HG03378 (cell line): Measurements from ENCODE around the gene PANK4.

Experiments used
- ATAC-seq: cut with Tn5 transposase; IDR thresholded peaks from one replicate; pipeline ENCODE4 v1.9.1; 2021; ENCODE audit warnings: mild to moderate bottlenecking, moderate library complexity; ENCODE audit not compliant: unreplicated experiment

Gene PANK4

DNA sequence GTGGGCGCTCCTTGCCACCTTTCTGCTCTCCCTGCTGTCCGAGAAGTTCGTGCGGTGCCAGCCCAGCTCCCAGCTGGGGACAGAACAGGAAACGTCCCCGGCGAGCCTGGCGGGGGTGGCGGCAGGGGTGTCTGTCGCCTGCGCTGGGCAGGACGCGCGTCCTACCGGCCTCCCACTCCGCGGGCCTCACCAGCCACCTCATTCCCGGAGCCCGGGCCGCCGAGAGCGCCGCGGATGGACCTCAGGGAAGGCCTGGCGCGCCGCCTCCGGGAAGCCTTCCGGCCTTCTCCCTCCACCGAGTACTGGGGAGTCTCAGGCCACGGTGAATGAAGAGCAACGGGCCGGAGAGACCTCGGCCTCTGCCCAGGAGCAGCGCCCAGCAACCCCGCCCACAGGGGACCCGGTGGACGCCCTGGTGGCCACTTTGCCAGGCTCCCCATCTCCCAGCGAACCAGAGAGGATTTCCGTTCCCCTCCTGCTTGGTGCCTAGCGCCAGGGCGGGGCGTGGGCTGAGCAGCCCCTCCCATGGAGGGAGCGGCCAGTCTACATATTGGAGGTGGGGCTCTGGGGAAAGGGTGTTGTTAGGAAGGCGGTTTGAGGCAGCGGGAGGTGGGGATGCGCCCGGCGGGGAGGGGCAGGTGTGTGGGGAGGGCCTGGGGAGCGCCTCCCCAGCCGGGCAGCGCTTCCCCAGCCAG lies 20.3 kb upstream of the PANK4 start:
- ATAC-seq = no peak

DNA sequence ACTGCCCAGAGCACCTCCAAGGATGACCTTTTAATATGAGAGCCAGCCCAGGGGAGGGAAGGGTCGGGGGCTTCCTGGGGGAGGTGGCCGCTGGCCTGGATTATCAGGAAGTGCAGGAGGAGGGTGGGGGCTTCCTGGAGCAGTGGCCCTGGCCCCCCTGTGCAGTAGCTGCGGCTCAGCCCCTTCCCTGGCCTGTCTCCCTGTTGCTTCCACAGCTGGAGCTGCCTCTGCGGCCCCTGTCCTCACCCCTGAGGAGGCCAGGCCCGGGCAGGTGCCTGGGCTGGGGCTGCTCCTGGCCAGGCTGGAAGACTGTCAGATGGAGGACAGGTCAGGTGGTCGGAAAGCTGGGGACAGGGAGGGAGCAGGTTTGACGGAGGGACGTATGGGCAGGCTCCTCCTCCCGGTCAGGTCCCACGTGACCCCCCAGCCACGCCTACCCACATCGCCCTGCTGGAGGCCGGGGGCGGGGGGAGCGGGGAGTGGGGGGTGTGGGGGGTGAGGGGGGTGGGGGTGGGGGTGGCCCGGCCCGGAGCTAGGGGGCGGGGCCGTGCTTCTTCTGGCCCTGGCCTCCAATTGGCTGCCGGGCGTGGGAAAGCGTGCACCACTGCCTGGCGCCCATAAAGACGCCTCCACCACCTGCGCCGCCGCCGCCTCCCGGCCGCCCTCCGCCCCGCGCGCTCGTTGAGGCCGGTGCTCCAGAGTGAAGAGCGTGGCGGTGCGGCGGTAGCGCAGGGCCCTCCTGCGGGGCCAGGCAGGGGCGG lies 19.5 kb upstream of the PANK4 start:
- ATAC-seq = no peak

DNA sequence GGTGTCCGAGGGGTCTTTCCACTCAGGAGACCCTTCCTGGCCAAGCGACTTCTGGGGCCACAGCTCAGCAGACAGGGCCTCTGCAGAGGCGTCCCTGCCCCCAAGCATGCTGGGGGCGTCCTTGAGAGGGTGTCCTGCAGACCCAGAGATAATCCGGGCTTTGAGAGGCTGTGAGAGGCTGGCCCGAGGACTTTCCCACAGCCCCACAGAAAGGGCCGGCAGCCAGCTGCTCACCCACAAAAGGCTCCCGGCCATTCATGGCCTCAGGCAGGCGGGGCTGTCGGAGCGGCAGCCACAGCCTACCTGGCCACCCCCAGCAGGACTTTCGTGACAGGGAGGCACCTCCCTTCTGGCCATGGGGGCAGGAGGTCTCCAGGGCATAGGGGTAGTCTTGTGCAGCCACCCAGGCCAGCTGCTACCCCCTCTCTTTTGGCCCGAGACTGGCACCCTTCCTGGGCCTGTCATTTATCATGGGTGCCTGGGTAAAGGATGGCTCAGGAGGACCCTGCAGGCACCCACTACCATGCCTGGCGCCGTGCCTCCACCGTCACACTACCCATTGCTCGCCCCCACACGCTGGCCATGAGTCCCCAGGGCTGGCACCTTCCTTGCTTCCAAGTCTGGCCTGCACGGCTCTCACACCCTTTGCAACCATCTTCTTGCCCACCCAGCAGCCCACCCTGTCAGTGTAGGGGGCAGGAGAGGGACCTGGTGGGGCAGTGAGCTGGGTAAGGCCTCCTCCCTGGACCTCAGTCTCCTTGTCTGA lies 18.7 kb upstream of the PANK4 start:
- ATAC-seq = no peak

DNA sequence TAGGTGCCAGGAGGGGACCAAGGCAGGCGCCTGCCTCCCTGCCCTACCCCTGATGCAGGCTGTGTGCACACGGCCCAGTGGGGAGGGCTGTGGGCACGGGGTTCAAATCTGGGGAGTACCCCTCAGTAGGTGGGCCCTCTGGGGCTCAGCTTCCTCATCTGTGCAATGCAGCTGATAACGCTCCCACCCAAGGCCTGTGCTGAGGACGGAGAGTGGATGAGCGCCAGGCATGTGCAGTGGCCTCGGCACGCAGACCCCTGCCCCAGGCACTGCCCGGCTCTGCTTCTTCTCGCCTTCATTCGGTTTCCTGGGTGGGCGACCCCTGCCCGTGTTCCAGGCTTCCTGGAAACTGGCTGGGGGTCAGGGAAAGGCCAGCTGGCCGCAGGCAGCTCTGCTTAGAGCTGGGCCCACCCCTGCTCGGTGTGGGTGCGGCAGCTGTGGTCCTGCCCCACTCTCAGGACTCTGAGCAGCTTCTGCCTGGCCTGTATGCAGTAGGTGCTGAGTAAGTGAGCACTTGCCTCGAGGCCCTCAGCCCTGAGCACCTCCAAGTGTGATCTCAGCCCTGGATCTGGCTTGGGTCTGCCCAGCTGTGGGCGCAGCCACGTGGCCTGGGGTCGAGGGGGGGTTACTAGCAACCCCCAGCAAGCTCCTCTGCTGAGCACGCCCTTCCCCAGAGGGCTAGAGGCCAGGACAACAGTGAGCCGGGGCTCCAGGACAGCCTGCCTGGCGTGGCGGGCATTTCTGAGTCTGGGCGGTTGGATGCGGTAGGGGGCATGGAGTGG lies 17.9 kb upstream of the PANK4 start:
- ATAC-seq = no peak

DNA sequence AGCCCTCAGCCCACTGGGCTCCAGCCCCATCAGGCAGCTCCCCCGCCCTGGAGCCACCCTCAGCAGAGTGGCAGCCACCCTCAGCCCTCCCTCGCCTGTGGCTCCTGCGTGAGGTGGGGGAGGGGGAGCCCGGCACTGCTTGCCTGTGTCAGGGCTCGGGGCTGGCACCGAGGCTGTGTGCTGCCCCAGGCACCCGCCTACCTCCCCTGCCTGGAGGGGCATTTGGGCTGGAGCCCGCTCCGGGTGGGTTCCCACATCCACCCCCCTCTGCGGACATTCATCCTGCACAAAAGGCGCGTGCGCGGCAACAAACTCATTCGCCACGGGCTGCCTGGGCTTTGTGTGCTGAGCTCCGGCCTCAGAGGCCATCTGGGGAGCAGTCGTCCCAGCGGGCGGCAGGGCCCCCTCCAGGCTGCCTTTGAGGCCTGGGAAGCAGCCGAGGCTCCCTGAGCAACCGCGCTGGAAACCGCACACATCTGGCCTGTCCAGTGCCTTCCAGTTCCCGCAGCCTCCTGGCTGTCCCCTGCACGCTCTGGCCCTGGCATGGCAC lies 17.2 kb upstream of the PANK4 start:
- no peak for ATAC-seq

DNA sequence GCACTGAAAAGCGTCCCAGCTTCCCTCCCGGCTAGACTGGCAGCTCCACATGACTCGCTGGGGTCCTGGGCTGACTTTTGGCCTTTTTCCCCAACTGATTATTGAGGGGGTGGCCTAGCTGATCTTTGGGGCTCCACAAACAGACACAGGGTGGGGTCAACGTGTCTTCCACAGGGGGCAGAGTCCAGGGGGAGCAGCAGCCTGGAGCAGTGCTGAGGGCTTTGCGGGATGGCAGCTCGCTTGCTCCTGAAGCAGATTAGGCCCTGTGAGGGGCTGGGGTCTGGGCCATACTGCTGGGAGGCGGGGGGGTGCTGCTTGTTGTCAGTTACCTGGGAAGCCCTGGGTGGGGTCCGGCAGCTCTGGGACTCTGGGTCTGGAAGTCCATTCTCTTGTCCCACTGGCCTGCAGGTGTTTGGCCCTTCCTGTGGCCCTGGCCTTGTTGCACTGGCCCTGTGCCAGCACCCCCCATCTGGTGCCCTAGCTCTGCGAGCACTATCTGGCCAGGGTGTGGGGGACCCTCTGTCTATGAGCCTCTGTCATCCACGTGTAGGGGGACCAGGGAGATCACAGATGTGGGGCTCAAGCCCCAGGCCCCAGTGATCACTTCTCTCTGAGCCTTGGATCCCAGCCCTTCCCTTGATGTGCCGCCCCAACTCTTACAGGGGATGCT lies 16.0 kb upstream of the PANK4 start:
- no peak for ATAC-seq

DNA sequence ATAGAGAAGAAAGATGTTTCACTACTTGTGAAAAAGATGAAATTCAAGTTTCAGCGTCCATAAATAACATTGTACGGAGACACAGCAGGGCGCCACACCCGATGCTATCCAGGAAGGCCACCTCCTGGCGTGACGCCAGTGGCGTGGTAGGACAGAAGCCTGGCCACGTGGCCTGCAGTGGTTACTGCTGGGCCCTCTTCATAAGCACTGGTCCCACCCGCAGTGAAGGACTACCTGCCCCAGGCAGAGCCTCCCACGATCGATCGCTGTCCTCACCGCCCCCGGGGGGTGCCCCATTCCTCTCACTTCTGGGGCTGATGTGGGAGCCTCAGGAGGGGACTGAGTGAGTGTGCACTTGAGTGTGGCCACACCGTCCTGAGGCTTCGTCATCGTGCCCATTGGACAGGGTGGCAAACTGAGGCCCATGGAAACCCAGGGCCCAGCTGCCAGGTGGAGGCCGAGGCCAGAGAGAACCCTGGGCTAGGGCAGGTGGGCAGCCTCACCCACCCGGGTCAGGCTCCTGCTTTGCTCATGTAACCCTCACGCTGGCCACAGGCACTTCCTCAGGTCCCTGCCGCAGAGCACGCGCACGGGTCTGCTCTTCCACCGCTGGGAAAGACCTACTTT lies 15.3 kb upstream of the PANK4 start:
- no peak for ATAC-seq

DNA sequence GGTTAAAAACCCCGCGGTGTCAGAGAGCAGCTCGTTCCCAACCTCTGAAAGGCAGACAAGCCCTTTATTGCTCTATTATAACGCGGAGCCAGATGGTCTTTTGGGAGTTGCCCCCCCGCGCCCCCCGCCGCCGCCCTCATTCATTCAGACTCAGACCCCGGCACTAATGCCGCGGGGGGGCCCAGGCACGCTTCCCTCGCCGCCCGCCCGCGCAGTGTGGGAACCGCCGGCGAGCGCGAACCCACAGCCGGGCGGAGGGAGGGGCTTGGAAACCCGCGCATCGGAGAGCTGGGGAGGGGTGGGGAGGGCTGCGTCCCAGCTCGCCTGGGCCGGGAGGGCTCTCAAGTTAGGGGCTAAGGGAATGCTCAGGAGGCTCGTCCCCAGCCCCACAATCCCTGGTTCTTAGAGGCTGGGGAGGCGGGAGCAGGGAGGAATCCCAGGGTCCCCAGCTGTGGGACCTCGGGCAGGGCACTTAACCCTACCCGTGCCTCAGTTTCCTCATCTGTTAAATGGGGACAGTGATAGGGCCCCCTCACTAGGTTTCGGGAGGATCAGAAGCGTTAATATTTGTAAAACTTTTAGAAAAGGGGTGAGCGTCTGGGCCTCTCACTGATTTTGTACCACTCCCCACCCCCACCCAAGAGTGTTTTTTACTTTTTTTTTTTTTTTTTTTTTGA lies 14.6 kb upstream of the PANK4 start:
- no peak for ATAC-seq

DNA sequence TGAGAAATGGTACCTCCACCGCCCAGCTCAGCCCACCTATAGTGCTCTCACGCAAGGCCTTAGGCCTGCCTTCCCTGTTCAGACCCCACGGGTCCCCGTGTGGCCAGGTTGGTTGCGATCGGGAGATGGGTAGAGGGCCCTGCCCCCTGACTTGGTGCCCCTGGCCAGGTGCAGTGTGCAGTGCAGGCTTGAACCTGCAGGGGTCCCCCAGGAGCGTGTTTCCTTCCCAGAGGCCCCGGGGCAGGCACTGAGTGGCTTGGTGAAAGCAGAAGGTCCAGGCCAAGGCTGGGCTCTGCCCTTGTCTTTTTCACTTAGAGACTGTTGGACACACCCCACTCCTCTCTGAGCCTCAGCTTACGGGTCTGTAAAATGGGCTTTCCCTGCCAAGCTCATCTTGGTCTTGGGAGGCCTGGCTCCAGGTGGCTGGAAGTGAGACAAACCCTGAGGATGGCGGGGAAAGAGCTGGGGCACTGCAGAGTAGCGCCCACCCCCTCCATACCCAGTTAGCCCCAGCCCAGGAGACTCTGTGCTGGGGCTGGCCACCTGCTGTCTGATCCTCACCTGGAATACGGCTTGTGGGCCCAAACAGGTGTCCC lies 13.0 kb upstream of the PANK4 start:
- no peak for ATAC-seq

DNA sequence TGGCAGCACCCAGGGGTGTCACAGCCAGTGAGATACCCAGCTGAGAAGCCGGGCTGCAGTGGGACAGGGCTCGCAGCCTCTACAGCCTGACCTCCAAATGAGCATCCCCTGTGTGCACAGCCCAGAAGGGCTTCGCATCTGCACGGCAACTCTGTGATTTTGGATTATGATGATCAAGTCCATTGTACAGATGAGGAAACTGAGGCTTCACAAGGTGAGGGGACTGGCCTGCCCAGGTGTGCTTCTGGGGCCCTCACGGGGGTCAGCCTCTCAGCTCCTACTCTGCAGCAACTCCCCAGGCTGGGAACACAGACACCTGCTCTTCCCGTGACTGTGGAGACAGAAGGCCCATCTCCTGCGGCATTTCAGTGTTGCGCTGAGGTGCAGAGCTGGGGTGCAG lies 12.5 kb upstream of the PANK4 start:
- no peak for ATAC-seq

DNA sequence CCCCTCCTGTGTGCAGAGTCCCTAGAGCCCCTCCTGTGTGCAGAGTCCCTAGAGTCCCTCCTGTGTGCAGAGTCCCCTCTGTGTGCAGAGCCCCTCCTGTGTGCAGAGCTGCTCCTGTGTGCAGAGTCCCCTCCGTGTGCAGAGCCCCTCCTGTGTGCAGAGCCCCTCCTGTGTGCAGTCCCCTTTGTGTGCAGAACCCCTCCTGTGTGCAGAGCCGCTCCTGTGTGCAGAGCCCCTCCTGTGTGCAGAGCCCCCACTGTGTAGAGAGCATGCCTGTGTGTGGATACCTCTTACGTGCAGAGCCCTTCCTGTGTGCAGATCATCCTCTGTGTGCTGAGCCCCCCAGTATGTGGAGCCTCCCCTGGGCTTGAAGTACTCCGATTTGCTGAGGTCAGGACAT lies 12.0 kb upstream of the PANK4 start:
- no peak for ATAC-seq

DNA sequence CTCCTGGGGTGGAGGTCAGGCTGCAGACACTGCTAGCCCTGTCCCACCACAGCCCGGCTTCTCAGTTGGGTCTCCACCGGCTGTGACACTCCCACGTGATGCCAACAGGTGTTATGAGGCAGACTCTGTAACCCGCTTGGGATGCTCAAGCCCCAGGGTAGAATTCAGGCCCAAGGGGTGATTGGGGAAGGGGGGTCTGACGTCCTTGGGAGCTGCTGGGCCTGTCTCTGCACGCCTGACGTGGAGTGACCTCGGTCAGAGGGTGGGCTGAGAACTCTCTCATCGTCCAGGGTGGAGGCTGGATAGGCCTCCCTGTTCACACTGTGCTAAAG lies 11.4 kb upstream of the PANK4 start:
- no peak for ATAC-seq

DNA sequence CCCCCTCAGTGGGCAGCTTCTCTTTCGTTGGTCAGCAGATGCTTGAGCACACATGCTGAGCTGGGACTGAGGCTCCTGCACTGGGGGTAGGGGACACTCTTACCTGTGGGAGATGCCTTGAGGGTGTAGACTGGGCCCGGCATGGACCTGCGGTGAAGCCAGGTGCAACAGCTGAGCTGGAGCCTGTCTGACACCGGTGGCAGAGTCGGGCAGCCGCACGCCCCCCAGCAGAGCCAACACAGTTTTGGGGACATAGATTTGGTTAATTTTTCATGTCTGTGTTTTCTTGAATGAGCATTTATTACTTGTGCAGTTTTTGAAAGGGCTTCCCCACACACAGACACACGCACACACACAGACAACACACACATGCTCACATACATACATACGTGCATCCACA lies 9.6 kb upstream of the PANK4 start:
- ATAC-seq = no peak

DNA sequence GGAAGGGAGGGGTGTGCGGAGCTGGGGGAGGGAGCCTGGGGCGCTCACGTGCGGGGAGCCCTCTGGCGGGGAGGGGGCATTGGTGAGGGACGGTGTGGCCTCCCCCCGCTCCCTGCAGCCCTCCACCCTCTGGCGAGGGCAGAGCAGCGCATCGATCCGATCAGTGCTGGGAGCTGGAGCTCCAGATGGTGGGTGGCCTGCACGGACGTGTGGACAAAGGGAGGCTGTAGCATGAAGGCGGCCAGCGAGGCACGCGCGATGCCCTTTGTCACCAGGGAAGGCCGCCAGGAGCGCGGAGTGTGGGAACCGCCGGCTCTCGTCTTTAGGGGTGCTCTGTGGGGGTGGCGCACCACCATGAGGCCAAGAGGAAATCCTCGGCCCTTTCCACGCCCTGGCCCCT lies 9.1 kb upstream of the PANK4 start:
- ATAC-seq = no peak

DNA sequence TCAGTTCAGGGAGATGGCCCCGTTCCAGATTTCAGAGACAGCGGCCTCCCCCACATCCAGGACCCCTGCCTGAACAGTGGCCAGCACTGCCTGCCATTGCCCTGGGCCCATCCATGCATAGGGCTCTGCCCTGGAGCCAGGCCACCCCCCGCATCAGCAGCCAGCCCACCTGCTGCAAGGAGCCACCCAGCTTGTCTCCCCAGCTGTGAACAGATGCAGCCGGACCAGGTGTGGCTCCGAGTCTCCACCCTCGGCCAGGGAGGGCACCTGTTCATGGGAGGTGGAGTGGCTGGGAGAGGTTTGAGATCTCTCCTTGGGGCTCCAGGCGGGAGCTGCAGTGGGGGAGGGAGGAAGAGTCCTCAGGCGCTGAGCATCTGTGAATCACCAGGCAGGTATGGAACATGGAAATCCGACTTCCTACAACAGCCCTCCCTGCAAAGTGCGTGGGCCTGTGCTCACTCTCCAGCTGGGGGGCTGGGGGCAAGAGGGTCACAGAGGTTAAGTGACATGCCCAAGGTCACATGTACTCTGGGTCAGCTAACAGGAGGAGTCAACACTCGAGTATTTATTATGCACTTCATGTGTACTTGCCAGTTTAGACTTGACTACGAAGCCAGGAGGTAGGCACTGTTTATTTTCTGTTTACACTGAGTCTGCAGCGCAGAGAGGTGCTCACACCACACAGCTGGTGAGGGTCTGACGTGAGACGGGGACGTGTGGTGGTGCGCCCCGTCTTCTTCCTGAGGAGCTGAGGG lies 8.5 kb upstream of the PANK4 start:
- ATAC-seq = no peak

DNA sequence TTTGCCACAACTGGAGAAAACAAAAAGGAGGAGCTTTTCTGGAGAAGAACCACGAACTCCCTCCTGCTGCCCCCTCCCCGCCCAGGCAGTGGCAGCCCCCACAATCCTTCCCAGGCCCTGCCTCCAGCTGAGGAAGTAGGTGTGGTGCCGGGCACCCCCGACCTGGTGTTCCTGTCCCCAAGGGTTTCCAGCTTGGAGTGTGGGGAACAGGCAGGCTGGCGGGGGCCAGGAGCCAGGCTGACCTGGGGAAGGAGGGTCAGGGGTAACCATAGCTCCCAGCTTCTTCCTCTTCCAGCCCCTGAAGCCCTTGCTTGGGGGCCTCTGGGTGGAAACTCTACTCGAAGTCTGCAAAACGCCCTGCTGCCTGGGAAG lies 7.9 kb upstream of the PANK4 start:
- ATAC-seq = no peak

DNA sequence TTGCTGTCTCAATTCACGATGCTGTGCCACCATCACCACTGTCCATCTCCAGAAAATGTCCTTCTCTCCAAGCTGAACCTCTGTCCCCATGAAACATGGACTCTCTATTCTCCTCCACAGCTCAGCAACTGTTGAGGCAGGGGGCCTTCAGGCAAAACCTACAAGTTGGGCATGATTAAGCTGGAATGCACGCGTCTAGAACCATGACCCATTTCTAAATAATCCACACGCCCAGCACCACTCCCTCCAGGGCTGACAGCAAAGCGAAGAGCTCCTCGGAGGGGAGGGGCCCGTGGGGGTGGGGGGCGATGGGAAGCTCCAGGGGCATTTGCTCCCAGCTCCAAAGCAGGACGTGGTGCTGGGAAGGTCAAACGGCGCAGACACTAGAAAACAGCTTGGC lies 7.0 kb upstream of the PANK4 start:
- no peak for ATAC-seq

DNA sequence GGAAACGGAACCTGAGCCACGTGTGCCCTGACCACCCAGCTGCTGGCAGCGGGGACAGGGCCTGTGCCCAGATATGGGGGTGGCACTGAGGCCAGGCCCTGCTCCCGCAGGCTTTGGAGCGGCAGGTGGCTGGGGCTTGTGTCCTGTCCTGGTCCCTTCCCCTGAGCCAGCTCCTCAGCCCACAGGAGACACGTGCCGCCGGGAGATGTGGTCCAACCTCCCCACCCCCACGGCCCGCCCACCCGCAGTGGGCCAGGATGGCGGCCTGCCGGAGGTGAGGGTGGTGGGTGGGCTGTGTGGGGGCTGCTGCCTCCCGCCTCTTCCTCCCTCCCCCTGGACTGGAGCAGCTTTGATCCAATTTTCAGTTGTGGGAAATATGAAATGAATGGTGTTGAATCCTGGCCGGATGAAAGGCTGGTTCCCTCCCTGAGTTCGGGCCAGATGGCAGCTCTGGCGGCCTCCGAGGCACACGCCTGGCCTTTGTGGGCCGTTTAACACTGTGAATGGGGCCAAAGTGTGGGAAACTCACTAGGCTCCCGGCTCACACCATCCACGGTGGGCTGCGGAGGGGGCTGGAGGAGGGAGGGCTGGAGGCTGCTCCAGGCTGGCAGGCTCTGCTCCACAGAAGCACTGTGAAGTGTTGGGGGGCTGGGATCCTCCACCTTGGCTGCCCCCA lies 6.2 kb upstream of the PANK4 start:
- ATAC-seq = no peak
